Type B pancreatic cell (in vitro differentiated cells): ENCODE data around the gene ZC3H6. TPM values are rescaled to one million over a fixed set of nuclear protein-coding genes. Genes with fewer than 3 reads are reported as not detected.

Experiments used
- DNase-seq: peaks from one replicate; pipeline ENCODE4 v3.0.0; 2021; ENCODE audit warnings: mixed read lengths; ENCODE audit not compliant: unreplicated experiment; ENCODE audit errors: extremely low spot score
- H3K27ac Mint-ChIP-seq: 2 replicates; pipeline ENCODE4 v1.8.0; 2021; ENCODE audit warnings: mild to moderate bottlenecking, mixed read lengths
- H3K27me3 Mint-ChIP-seq: 2 replicates; pipeline ENCODE4 v1.8.0; 2021; ENCODE audit warnings: mixed read lengths
- H3K36me3 Mint-ChIP-seq: 2 replicates; pipeline ENCODE4 v1.8.0; 2021; ENCODE audit warnings: mixed read lengths
- H3K4me1 Mint-ChIP-seq: one replicate; pipeline ENCODE4 v1.8.0; 2021; ENCODE audit warnings: mixed read lengths; ENCODE audit not compliant: unreplicated experiment
- H3K4me3 Mint-ChIP-seq: 2 replicates; pipeline ENCODE4 v1.8.0; 2021; ENCODE audit warnings: mild to moderate bottlenecking, mixed read lengths
- H3K9me3 Mint-ChIP-seq: 2 replicates; pipeline ENCODE4 v1.8.0; 2021; ENCODE audit warnings: mixed read lengths
- total RNA-seq: library from RNA; stranded (reverse); gene quantifications from 2 replicates; pipeline ENCODE4 v1.2.1, GENCODE V29; 2021; ENCODE audit warnings: low replicate concordance
- TF ChIP-seq, protein P1 (sequence below): fragments of 200-600 bp; sonication (generic); conservative IDR thresholded peaks from 2 replicates; pipeline ENCODE4 v1.5.0; 2021; ENCODE audit warnings: antibody characterized with exemption, mild to moderate bottlenecking

The ZC3H6 gene
- total RNA-seq, 1 donor from 2014 or later = 10.1 TPM

DNA sequence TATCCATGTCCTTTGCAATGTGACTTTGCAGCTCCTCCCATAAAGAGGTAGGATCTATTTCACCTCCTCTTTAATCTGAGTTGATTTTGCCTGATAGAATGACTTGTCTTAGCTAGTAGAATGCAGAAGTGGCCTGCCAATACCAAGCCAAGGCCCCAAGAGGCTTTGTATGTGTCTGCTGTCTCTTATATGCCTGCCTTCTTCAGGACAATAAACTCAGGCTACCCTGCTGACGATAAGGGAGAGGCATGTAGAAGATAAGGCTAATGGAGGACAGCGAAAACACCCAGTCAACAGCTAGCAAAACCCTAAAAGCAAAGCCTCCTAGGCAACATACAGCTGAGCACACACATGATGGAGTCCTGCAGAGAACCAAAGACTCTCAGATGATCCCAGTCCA, 18.7 kb upstream of the ZC3H6 start:
- Mint-ChIP-seq H3K4me1 (peaks cover 15% of the 10 kb centered on the region), H3K4me3 (no peak overlapping the region), H3K36me3 (no peaks in the 10 kb centered on the region), H3K9me3 (no peaks in the 10 kb centered on the region), H3K27ac (no peak overlapping the region), H3K27me3 (peaks cover 3% of the 10 kb centered on the region)
- TF ChIP-seq, protein P1, sequence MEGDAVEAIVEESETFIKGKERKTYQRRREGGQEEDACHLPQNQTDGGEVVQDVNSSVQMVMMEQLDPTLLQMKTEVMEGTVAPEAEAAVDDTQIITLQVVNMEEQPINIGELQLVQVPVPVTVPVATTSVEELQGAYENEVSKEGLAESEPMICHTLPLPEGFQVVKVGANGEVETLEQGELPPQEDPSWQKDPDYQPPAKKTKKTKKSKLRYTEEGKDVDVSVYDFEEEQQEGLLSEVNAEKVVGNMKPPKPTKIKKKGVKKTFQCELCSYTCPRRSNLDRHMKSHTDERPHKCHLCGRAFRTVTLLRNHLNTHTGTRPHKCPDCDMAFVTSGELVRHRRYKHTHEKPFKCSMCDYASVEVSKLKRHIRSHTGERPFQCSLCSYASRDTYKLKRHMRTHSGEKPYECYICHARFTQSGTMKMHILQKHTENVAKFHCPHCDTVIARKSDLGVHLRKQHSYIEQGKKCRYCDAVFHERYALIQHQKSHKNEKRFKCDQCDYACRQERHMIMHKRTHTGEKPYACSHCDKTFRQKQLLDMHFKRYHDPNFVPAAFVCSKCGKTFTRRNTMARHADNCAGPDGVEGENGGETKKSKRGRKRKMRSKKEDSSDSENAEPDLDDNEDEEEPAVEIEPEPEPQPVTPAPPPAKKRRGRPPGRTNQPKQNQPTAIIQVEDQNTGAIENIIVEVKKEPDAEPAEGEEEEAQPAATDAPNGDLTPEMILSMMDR = no peak
- DNase-seq = no peak

DNA sequence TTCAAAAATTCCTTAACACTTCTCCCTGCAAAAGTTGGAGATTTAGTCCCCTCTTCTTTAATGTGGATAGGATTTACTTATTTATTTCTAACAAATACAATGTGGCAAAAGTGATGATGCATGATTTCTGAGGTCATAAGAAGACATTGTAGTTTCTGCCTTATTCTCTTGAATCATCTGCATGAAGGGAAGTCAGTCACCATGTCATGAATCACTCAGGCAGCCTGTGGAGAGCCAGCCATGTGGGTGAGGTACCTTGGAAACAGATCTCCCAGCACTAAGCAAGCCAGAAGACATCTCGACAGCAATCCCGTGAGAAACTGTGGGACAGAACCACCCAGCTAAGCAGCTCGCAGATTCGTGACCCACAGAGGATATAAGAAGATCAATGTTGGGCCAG, 17.8 kb upstream of the ZC3H6 start:
- TF ChIP-seq, protein P1 = no peak
- peaks cover 15% of the 10 kb centered on the region for H3K4me1 Mint-ChIP-seq
- H3K27me3 Mint-ChIP-seq = peaks cover 3% of the 10 kb centered on the region
- H3K27ac Mint-ChIP-seq = no peak overlapping the region
- DNase-seq = no peak
- no peak overlapping the region for H3K4me3 Mint-ChIP-seq
- no peaks in the 10 kb centered on the region for H3K36me3 Mint-ChIP-seq
- peaks cover 1% of the 10 kb centered on the region for H3K9me3 Mint-ChIP-seq

DNA sequence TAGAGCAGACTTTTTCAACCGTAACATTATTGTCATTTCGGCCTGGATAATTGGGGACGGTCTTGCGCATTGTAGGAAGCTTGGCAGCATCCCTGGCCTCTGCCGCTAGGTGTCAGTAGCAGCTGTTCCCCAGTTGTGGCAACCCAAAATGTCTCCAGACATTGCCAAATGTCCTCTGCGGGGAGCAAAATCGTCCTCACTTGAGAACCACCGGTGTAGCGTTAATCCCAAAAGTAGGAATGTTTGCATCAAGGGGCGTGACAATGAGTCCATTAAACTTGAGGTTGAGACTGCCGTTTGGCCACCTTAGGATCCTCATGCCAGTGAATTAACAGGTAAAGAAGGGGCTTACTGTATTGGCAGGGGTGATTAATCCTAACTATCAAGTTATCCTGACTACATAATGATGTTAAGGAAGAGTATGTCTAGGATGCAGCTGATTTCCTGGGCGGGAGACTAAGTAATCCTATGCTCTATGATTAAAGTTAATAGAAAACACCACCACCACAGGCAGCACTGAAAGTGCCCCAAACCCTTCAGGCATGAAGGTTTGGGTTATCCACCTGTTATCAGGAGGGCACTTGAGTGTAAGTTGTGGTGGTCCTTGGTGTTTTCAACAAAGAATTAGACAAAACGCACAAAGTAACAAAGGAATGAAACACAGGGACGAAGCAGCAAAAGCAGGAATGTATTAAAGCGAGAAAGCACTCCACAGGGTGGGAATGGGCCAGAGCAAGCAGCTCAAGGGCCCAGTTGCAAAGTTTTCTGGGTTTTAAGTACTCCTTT, 15.7 kb upstream of the ZC3H6 start:
- Mint-ChIP-seq H3K4me3 (peak overlapping the region; percentile 79), H3K27ac (no peak overlapping the region), H3K9me3 (peaks cover 5% of the 10 kb centered on the region), H3K27me3 (peaks cover 3% of the 10 kb centered on the region), H3K36me3 (no peaks in the 10 kb centered on the region), H3K4me1 (peaks cover 5% of the 10 kb centered on the region)
- TF ChIP-seq, protein P1 = peak; percentile 96
- peak; percentile 77 for DNase-seq

DNA sequence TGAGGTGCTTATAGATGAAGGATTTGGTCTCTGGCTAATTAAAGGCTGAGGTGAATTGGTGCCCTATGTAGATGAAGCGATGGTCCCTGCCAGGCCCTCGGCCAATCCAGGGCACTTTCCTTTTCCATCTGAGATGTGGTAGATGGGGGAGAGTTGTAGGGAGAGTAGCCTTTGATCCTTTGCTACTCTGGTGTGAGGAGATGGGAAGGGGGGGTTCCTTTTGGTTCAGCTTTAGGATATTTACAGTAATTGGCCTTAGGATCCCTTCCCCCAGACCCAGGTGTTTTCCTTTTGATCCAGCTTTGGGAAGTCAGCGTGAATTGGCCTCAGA, 15.1 kb upstream of the ZC3H6 start:
- TF ChIP-seq, protein P1 = no peak
- DNase-seq = no peak
- peaks cover 3% of the 10 kb centered on the region for H3K27me3 Mint-ChIP-seq
- H3K4me3 Mint-ChIP-seq = no peak overlapping the region
- H3K4me1 Mint-ChIP-seq = peaks cover 5% of the 10 kb centered on the region
- H3K27ac Mint-ChIP-seq = no peak overlapping the region
- peaks cover 5% of the 10 kb centered on the region for H3K9me3 Mint-ChIP-seq
- H3K36me3 Mint-ChIP-seq = no peaks in the 10 kb centered on the region

DNA sequence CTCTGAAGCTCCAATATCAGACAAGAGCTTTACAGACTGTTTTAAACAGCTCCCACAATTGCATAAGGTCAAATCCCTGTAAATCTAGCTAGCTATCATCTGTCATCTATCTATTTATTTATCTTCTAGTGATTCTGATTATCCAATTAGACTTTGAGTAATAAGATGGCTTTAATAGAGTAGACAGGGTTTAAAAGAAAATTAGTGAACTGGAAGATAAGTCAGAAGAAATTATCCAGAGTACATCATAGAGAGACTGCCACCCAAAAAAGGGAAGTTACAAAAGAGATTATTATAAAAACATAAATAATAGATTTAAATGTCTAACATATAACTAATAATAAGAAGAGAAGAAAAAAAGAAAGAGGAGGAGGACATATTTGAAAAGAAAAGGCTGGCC, 12.5 kb upstream of the ZC3H6 start:
- Mint-ChIP-seq H3K27me3 (peaks cover 3% of the 10 kb centered on the region), H3K36me3 (no peaks in the 10 kb centered on the region), H3K4me1 (peaks cover 5% of the 10 kb centered on the region), H3K9me3 (peaks cover 5% of the 10 kb centered on the region), H3K4me3 (no peak overlapping the region), H3K27ac (no peak overlapping the region)
- no peak for DNase-seq
- TF ChIP-seq, protein P1 = no peak
